ENCODE results near the gene MORN3.
"Not testable (repeated sequence)": the region's sequence is repeated elsewhere in the genome, so short reads cannot be mapped to it uniquely, and the experiment has no call there.

- not testable (repeated sequence) for TF ChIP-seq POLR2A (IDR thresholded peaks at IDR 0.05; ENCODE audit: low read depth, low read length); RAD21 (IDR thresholded peaks at IDR 0.05; ENCODE audit: low read length); USF2 (IDR thresholded peaks at IDR 0.05; ENCODE audit: low read depth, low read length); MXI1 (IDR thresholded peaks at IDR 0.05; ENCODE audit: borderline replicate concordance, low read depth, low read length); CTCF (conservative IDR thresholded peaks at IDR 0.05; ENCODE audit: low read depth, low read length); NFE2L2 (IDR thresholded peaks at IDR 0.05; ENCODE audit: low read depth, low read length); RCOR1 (IDR thresholded peaks at IDR 0.05; ENCODE audit: insufficient replicate concordance, low read length); MAZ (IDR thresholded peaks at IDR 0.05; ENCODE audit: borderline replicate concordance, low read depth, low read length)
Observed at GRCh38 chr12:121679661-121680197, 10.3 kb upstream of the MORN3 start.

Data from IMR-90 (cell line).